MM.1S (cell line): Measurements from ENCODE around the gene NFATC2.

Source experiments
- EZH2 ChIP-seq: fragments of 300-600 bp; sonication (generic); optimal IDR thresholded peaks from 2 replicates; pipeline ENCODE3; 2017; ENCODE audit warnings: low read depth, mild to moderate bottlenecking, antibody characterized with exemption, low read length, mixed read lengths
- TF ChIP-seq, protein P1 (sequence below): fragments of 300-600 bp; sonication (generic); IDR thresholded peaks from 2 replicates; pipeline ENCODE4 v1.5.1; 2016; ENCODE audit warnings: antibody characterized with exemption, low read length, mixed read lengths

GRCh38 chr20:51446230-51446629 is 96.3 kb downstream of the NFATC2 start:
- TF ChIP-seq, protein P1, sequence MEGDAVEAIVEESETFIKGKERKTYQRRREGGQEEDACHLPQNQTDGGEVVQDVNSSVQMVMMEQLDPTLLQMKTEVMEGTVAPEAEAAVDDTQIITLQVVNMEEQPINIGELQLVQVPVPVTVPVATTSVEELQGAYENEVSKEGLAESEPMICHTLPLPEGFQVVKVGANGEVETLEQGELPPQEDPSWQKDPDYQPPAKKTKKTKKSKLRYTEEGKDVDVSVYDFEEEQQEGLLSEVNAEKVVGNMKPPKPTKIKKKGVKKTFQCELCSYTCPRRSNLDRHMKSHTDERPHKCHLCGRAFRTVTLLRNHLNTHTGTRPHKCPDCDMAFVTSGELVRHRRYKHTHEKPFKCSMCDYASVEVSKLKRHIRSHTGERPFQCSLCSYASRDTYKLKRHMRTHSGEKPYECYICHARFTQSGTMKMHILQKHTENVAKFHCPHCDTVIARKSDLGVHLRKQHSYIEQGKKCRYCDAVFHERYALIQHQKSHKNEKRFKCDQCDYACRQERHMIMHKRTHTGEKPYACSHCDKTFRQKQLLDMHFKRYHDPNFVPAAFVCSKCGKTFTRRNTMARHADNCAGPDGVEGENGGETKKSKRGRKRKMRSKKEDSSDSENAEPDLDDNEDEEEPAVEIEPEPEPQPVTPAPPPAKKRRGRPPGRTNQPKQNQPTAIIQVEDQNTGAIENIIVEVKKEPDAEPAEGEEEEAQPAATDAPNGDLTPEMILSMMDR = no peak
- no peak for TF ChIP-seq EZH2
